B cell (primary cell): ENCODE data around the gene VTI1A. TPM values are rescaled to one million over a fixed set of nuclear protein-coding genes. Genes with fewer than 3 reads are reported as not detected.

Source experiments
- ATAC-seq: fragments of 200-7000 bp; cut with Tn5 transposase; one replicate; pipeline ENCODE4 v1.10.0; 2021; ENCODE audit warnings: low read depth, mild to moderate bottlenecking, moderate number of reproducible peaks, moderate library complexity
- CTCF ChIA-PET: fragments of 350-600 bp; sonication (Branson Sonifier 250); formaldehyde crosslinking; loops from one replicate; lab custom pipeline; 2021; ENCODE audit warnings: antibody characterized with exemption, inconsistent platforms; lab: Charles Lee
- POLR2A ChIA-PET: fragments of 350-600 bp; sonication (Branson Sonifier 250); formaldehyde crosslinking; loops from one replicate; lab custom pipeline; 2021; ENCODE audit warnings: antibody characterized with exemption; lab: Charles Lee
- DNase-seq: peaks from one replicate; pipeline ENCODE4 v3.0.0; 2013
- H2AFZ ChIP-seq: 2 replicates; pipeline ENCODE4 v1.6.1; 2012; ENCODE audit warnings: mild to moderate bottlenecking, low read depth, low read length; ENCODE audit not compliant: insufficient read depth, poor library complexity, severe bottlenecking
- H3K27ac ChIP-seq, 2 donors: 1 replicate in 1 of 2; 2 replicates in 1 of 2; pipeline ENCODE4 v1.5.1; 2012 to 2013; ENCODE audit warnings: low read length in 2 of 2, mild to moderate bottlenecking in 2 of 2, moderate library complexity in 1 of 2
- H3K27me3 ChIP-seq, 4 experiments: fragments of 200-600 bp in 1 of 4; sonication (generic) in 1 of 4; replicated peaks in 1 of 4; 1 replicate in 2 of 4; 2 replicates in 2 of 4; pipeline versions ENCODE4 v1.6.1 to v1.7.0; 2013 to 2016; ENCODE audit warnings: low read length in 3 of 4, mild to moderate bottlenecking in 2 of 4, mixed read lengths in 1 of 4, moderate library complexity in 1 of 4; ENCODE audit not compliant: insufficient read depth in 4 of 4, control insufficient read depth in 3 of 4; ENCODE audit errors: control extremely low read depth in 1 of 4
- H3K36me3 ChIP-seq, 2 experiments: replicated peaks in 1 of 2; 1 replicate in 1 of 2; 2 replicates in 1 of 2; pipeline versions ENCODE4 v1.6.1 to v1.7.1; 2013; ENCODE audit warnings: low read length in 1 of 2; ENCODE audit not compliant: insufficient read depth in 2 of 2, control insufficient read depth in 1 of 2; ENCODE audit errors: control extremely low read depth in 1 of 2, extremely low read depth in 1 of 2
- H3K4me1 ChIP-seq, 2 donors: fragments of 200-600 bp in 1 of 2; sonication (generic) in 1 of 2; 1 replicate in 1 of 2; 2 replicates in 1 of 2; pipeline versions ENCODE4 v1.5.1 to v1.6.1; 2013 to 2017; ENCODE audit warnings: low read length in 2 of 2; ENCODE audit not compliant: control insufficient read depth in 2 of 2, insufficient read depth in 2 of 2
- H3K4me2 ChIP-seq: replicated peaks from 2 replicates; pipeline ENCODE3; 2012; ENCODE audit warnings: mild to moderate bottlenecking, low read depth, low read length; ENCODE audit not compliant: poor library complexity, severe bottlenecking
- H3K4me3 ChIP-seq, 5 experiments: fragments of 200-600 bp in 1 of 5; sonication (generic) in 1 of 5; 1 replicate in 3 of 5; 2 replicates in 2 of 5; pipeline versions ENCODE4 v1.5.1 to v1.7.0; 2011 to 2016; ENCODE audit warnings: low read length in 4 of 5, mild to moderate bottlenecking in 4 of 5, low read depth in 2 of 5, control low read depth in 1 of 5, moderate library complexity in 1 of 5; ENCODE audit not compliant: insufficient read depth in 1 of 5; ENCODE audit errors: control extremely low read depth in 1 of 5, extremely low read depth in 1 of 5
- H3K79me2 ChIP-seq: fragments of 200-600 bp; sonication (generic); one replicate; pipeline ENCODE4 v1.6.0; 2016; ENCODE audit warnings: low read length; ENCODE audit not compliant: control insufficient read depth, insufficient read depth
- H3K9ac ChIP-seq: fragments of 200-600 bp; sonication (generic); 2 replicates; pipeline ENCODE4 v1.6.1; 2017; ENCODE audit warnings: mild to moderate bottlenecking, low read length, moderate library complexity
- H3K9me3 ChIP-seq, 3 donors: one replicate each; pipeline versions ENCODE4 v1.6.1 to v1.7.1; 2013; ENCODE audit warnings: low read length in 2 of 3; ENCODE audit not compliant: control insufficient read depth in 2 of 3, insufficient read depth in 1 of 3; ENCODE audit errors: control extremely low read depth in 1 of 3
- H4K20me1 ChIP-seq: 2 replicates; pipeline ENCODE4 v1.6.0; 2012; ENCODE audit warnings: mild to moderate bottlenecking, low read length; ENCODE audit not compliant: insufficient read depth, control insufficient read depth, poor library complexity, severe bottlenecking
- H3K27ac Mint-ChIP-seq: one replicate; pipeline ENCODE4 v1.8.0; 2021; ENCODE audit warnings: mixed read lengths
- H3K27me3 Mint-ChIP-seq: one replicate; pipeline ENCODE4 v1.8.0; 2021; ENCODE audit warnings: mixed read lengths
- H3K4me1 Mint-ChIP-seq: one replicate; pipeline ENCODE4 v1.8.0; 2021; ENCODE audit warnings: mixed read lengths
- H3K4me3 Mint-ChIP-seq: one replicate; pipeline ENCODE4 v1.8.0; 2021; ENCODE audit warnings: mixed read lengths
- H3K9me3 Mint-ChIP-seq: one replicate; pipeline ENCODE4 v1.8.0; 2022; ENCODE audit warnings: mixed read lengths; ENCODE audit not compliant: insufficient read depth
- EZH2 ChIP-seq: IDR thresholded peaks from 2 replicates; pipeline ENCODE4 v1.6.1; 2012; ENCODE audit warnings: borderline replicate concordance, low read depth, mild to moderate bottlenecking, moderate library complexity, low read length; ENCODE audit not compliant: insufficient read depth, poor library complexity, severe bottlenecking
- WGBS: methylation state at CpG from one replicate; pipeline ENCODE4 v1.1.5; 2013; ENCODE audit warnings: missing lambda C conversion rate; ENCODE audit not compliant: insufficient coverage; 5-methylcytosine and 5-hydroxymethylcytosine counted together
- intact Hi-C: fragments of 100-400 bp; cut with micrococcal nuclease; formaldehyde crosslinking; loops from one replicate; pipeline ENCODE4 v1.10.0; 2022
- polyA plus RNA-seq: library from polyadenylated mRNA; depleted of rRNA; stranded (reverse); fragments of >200 nt; gene quantifications from 2 replicates; pipeline ENCODE4 v1.2.3, GENCODE V29; 2012
- total RNA-seq, 2 donors: library from RNA; stranded (reverse); fragments of 120-200 nt in 1 of 2; gene quantifications; 1 replicate in 1 of 2; 2 replicates in 1 of 2; pipeline versions ENCODE4 v1.2.3 to v1.2.4, GENCODE V29; 2013 to 2022
- TF ChIP-seq, protein P1 (sequence below): fragments of 200-600 bp; IDR thresholded peaks from one replicate; pipeline ENCODE4 v1.8.0; 2022; ENCODE audit warnings: antibody characterized with exemption, mild to moderate bottlenecking

The VTI1A gene
- total and polyA plus RNA-seq, 2 donors (not counting 1 experiment from before 2014, with no cell fraction given), result 20.0 to 84.1 TPM

DNA sequence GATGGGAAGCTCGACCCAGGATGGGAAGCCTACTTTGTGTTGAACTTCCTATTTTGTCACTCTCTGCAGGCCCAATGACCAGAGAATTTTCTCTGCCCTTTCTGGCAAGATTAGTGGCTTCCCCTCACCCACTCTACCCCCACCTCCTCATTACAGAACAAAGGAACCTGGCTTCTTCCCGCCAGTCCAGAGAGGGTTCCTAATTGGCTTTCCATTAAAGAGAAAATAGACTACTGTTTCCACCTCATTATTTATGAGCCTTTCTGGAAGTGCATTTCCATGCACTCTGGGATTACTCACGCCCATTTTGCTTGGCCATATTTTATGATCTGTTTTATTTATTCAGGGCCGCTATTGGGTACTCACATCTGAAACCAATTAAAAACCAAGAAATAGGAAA lies 408.1 kb downstream of the VTI1A start:
- CTCF ChIA-PET, result interaction anchor here (1.0 kb wide), 1 partner anchor 9 kb away, joined by 3 read pairs; no protein-coding TSS in a partner anchor
- ATAC-seq, result no peak
- H3K27me3 Mint-ChIP-seq, result peaks cover 4% of the 10 kb centered on the region
- no peak for TF ChIP-seq EZH2
- TF ChIP-seq, protein P1, sequence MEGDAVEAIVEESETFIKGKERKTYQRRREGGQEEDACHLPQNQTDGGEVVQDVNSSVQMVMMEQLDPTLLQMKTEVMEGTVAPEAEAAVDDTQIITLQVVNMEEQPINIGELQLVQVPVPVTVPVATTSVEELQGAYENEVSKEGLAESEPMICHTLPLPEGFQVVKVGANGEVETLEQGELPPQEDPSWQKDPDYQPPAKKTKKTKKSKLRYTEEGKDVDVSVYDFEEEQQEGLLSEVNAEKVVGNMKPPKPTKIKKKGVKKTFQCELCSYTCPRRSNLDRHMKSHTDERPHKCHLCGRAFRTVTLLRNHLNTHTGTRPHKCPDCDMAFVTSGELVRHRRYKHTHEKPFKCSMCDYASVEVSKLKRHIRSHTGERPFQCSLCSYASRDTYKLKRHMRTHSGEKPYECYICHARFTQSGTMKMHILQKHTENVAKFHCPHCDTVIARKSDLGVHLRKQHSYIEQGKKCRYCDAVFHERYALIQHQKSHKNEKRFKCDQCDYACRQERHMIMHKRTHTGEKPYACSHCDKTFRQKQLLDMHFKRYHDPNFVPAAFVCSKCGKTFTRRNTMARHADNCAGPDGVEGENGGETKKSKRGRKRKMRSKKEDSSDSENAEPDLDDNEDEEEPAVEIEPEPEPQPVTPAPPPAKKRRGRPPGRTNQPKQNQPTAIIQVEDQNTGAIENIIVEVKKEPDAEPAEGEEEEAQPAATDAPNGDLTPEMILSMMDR, result no peak
- Histone ChIP-seq H2AFZ (no peak overlapping the region), H3K79me2 (no peaks in the 10 kb centered on the region), H3K4me2 (no peak overlapping the region), H3K4me3 (no peak overlapping the region), H3K9me3 (peaks cover 0 to 11% (median 0%) of the 10 kb centered on the region in 3 donors), H3K4me1 (peaks cover 9 to 12% of the 10 kb centered on the region in 2 donors), H3K27me3 (no peaks in the 10 kb centered on the region), H3K27ac (no peak overlapping the region), H3K36me3 (no peaks in the 10 kb centered on the region), H3K9ac (no peak overlapping the region), H4K20me1 (no peaks in the 10 kb centered on the region)
- intact Hi-C loops, result no loop called here
- no peak overlapping the region for H3K27ac Mint-ChIP-seq
- H3K9me3 Mint-ChIP-seq, result peaks cover 5% of the 10 kb centered on the region
- no peak overlapping the region for H3K4me3 Mint-ChIP-seq
- DNase-seq, result no peak
- peaks cover 16% of the 10 kb centered on the region for H3K4me1 Mint-ChIP-seq
- POLR2A ChIA-PET, result no interaction called here
- WGBS, result 89% methylated on average over 4 of the region's 4 CpGs

DNA sequence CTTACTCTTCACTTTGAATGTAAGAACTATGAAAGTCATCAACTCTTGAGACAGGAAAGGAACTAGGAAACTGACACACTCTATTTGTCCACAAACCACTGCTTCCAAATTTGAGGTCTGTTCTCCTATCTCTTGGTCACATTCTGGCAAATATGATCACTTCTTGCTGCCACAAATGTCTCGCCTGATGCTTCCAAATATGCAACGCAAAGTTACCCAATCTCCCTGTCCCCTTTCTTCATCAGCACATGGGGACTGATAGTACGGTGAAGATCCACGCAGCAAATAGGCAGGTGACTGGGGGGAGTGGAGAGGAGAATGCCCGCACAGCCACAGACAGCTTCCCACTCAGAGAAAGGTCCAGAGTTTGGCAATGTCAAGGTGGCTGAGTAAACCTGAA lies 410.5 kb downstream of the VTI1A start:
- no peaks in the 10 kb centered on the region for H3K36me3 ChIP-seq
- ATAC-seq (no peak), DNase-seq (no peak)
- intact Hi-C loops, result no loop called here
- H3K79me2 ChIP-seq, result no peaks in the 10 kb centered on the region
- Mint-ChIP-seq H3K27me3 (peaks cover 4% of the 10 kb centered on the region), H3K4me1 (peaks cover 4% of the 10 kb centered on the region), H3K9me3 (peaks cover 5% of the 10 kb centered on the region), H3K27ac (no peak overlapping the region), H3K4me3 (no peak overlapping the region)
- H3K27ac ChIP-seq, result no peak overlapping the region
- ChIA-PET POLR2A (no interaction called here), CTCF (no interaction called here)
- no peak overlapping the region for H2AFZ ChIP-seq
- H4K20me1 ChIP-seq, result no peaks in the 10 kb centered on the region
- H3K4me1 ChIP-seq, result peaks cover 0 to 1% of the 10 kb centered on the region in 2 donors
- H3K27me3 ChIP-seq, result no peaks in the 10 kb centered on the region
- H3K4me3 ChIP-seq, result no peak overlapping the region
- 93% methylated on average over 3 of the region's 5 CpGs for WGBS
- peaks cover 0 to 11% (median 0%) of the 10 kb centered on the region in 3 donors for H3K9me3 ChIP-seq
- no peak for TF ChIP-seq EZH2
- TF ChIP-seq, protein P1, result no peak
- no peak overlapping the region for H3K9ac ChIP-seq
- H3K4me2 ChIP-seq, result no peak overlapping the region
